H9 (cell line): ENCODE measurements around the gene PHF20. TPM values are rescaled to one million over a fixed set of nuclear protein-coding genes. Genes with fewer than 3 reads are reported as not detected.

ENCODE experiments used
- DNase-seq: peaks from one replicate; pipeline ENCODE4 v3.0.0-alpha.2; 2017
- H2AFZ ChIP-seq: one replicate; pipeline ENCODE4 v1.6.1; 2013; ENCODE audit warnings: mild to moderate bottlenecking, low read length, control low read depth, moderate library complexity
- H2AK5ac ChIP-seq: 2 replicates; pipeline ENCODE4 v1.6.1; 2013; ENCODE audit warnings: low read length, control low read depth, mixed read lengths; ENCODE audit not compliant: insufficient read length
- H2BK120ac ChIP-seq: one replicate; pipeline ENCODE4 v1.6.1; 2013; ENCODE audit warnings: low read depth, mild to moderate bottlenecking, low read length, control low read depth, inconsistent platforms; ENCODE audit not compliant: poor library complexity, severe bottlenecking
- H2BK12ac ChIP-seq: 2 replicates; pipeline ENCODE4 v1.6.1; 2013; ENCODE audit warnings: low read length, control low read depth, mixed read lengths, low read depth; ENCODE audit not compliant: insufficient read length
- H2BK15ac ChIP-seq: 2 replicates; pipeline ENCODE4 v1.6.1; 2013; ENCODE audit warnings: low read depth, low read length, control low read depth
- H2BK20ac ChIP-seq: one replicate; pipeline ENCODE4 v1.6.1; 2013; ENCODE audit warnings: low read depth, mild to moderate bottlenecking, low read length, control low read depth, inconsistent platforms; ENCODE audit not compliant: poor library complexity, severe bottlenecking
- H2BK5ac ChIP-seq: 2 replicates; pipeline ENCODE4 v1.6.1; 2013; ENCODE audit warnings: low read length, control low read depth, mixed read lengths; ENCODE audit not compliant: insufficient read length
- H3K14ac ChIP-seq: 2 replicates; pipeline ENCODE4 v1.6.1; 2013; ENCODE audit warnings: low read length, control low read depth; ENCODE audit not compliant: insufficient read depth
- H3K18ac ChIP-seq: 2 replicates; pipeline ENCODE4 v1.6.1; 2013; ENCODE audit warnings: low read depth, mild to moderate bottlenecking, mixed read lengths, low read length, control low read depth; ENCODE audit not compliant: insufficient read length
- H3K23ac ChIP-seq: 2 replicates; pipeline ENCODE4 v1.6.1; 2013; ENCODE audit warnings: low read length, control low read depth, mixed read lengths, low read depth; ENCODE audit not compliant: insufficient read length
- H3K23me2 ChIP-seq: 2 replicates; pipeline ENCODE4 v1.6.1; 2013; ENCODE audit warnings: low read depth, mild to moderate bottlenecking, mixed read lengths, low read length, control low read depth; ENCODE audit not compliant: insufficient read length, poor library complexity, severe bottlenecking
- H3K27ac ChIP-seq: 2 replicates; pipeline ENCODE4 v1.5.1; 2013; ENCODE audit warnings: low read length, control low read depth, mixed read lengths, low read depth; ENCODE audit not compliant: insufficient read length
- H3K27me3 ChIP-seq: 2 replicates; pipeline ENCODE4 v1.6.1; 2013; ENCODE audit warnings: low read length, control low read depth, inconsistent platforms; ENCODE audit not compliant: insufficient read depth
- H3K4ac ChIP-seq: 2 replicates; pipeline ENCODE4 v1.6.1; 2013; ENCODE audit warnings: low read depth, mild to moderate bottlenecking, control low read depth, inconsistent platforms, low read length, moderate library complexity
- H3K4me1 ChIP-seq: 2 replicates; pipeline ENCODE4 v1.6.1; 2013; ENCODE audit warnings: low read length, control low read depth, inconsistent platforms; ENCODE audit not compliant: insufficient read depth
- H3K4me2 ChIP-seq: 2 replicates; pipeline ENCODE4 v1.6.1; 2013; ENCODE audit warnings: low read length, control low read depth, mixed read lengths; ENCODE audit not compliant: insufficient read length, insufficient read depth
- H3K56ac ChIP-seq: 2 replicates; pipeline ENCODE4 v1.6.1; 2013; ENCODE audit warnings: low read depth, mild to moderate bottlenecking, mixed read lengths, low read length, control low read depth; ENCODE audit not compliant: insufficient read length
- H3K79me1 ChIP-seq: 2 replicates; pipeline ENCODE4 v1.6.1; 2013; ENCODE audit warnings: low read depth, mild to moderate bottlenecking, moderate library complexity, low read length, control low read depth, inconsistent platforms; ENCODE audit not compliant: insufficient read depth, poor library complexity, severe bottlenecking
- H3K79me2 ChIP-seq: 2 replicates; pipeline ENCODE4 v1.6.1; 2013; ENCODE audit warnings: low read length, control low read depth, inconsistent platforms; ENCODE audit not compliant: insufficient read depth
- H3K9ac ChIP-seq: 2 replicates; pipeline ENCODE4 v1.6.1; 2013; ENCODE audit warnings: low read length, control low read depth, mixed read lengths; ENCODE audit not compliant: insufficient read length; ENCODE audit errors: extremely low read depth
- H3K9me3 ChIP-seq: one replicate; pipeline ENCODE4 v1.6.1; 2013; ENCODE audit warnings: low read depth, low read length, inconsistent platforms; ENCODE audit not compliant: control insufficient read depth
- H3T11ph ChIP-seq: one replicate; pipeline ENCODE4 v1.6.1; 2013; ENCODE audit warnings: mild to moderate bottlenecking, low read length, control low read depth, inconsistent platforms
- H4K20me1 ChIP-seq: one replicate; pipeline ENCODE4 v1.6.1; 2013; ENCODE audit not compliant: control insufficient read depth, insufficient read length, insufficient read depth
- H4K5ac ChIP-seq: 2 replicates; pipeline ENCODE4 v1.6.1; 2013; ENCODE audit warnings: low read depth, mild to moderate bottlenecking, mixed read lengths, low read length, control low read depth; ENCODE audit not compliant: insufficient read length
- H4K8ac ChIP-seq: replicated peaks from 2 replicates; pipeline ENCODE4 v1.6.1; 2013; ENCODE audit warnings: low read length, control low read depth, mixed read lengths, low read depth; ENCODE audit not compliant: insufficient read length
- H4K91ac ChIP-seq: 2 replicates; pipeline ENCODE4 v1.6.1; 2013; ENCODE audit warnings: low read depth, mild to moderate bottlenecking, moderate library complexity, mixed read lengths, low read length, control low read depth; ENCODE audit not compliant: insufficient read length
- H3K27ac Mint-ChIP-seq, 3 experiments: 2 replicates in 2 of 3; 3 replicates in 1 of 3; pipeline ENCODE4 v1.8.0; 2020 to 2021; ENCODE audit warnings: mixed read lengths in 3 of 3, mild to moderate bottlenecking in 1 of 3, moderate library complexity in 1 of 3
- H3K27me3 Mint-ChIP-seq: 2 replicates; pipeline ENCODE4 v1.8.0; 2021; ENCODE audit warnings: low read depth, mild to moderate bottlenecking, moderate library complexity, mixed read lengths
- H3K36me3 Mint-ChIP-seq, 3 experiments: 2 replicates in 2 of 3; 3 replicates in 1 of 3; pipeline ENCODE4 v1.8.0; 2020 to 2021; ENCODE audit warnings: low read depth in 3 of 3, mixed read lengths in 3 of 3; ENCODE audit not compliant: insufficient read depth in 1 of 3
- H3K4me1 Mint-ChIP-seq, 2 experiments: 2 replicates each; pipeline ENCODE4 v1.8.0; 2020; ENCODE audit warnings: mixed read lengths in 2 of 2
- H3K4me3 Mint-ChIP-seq, 2 experiments: 2 replicates in 1 of 2; 3 replicates in 1 of 2; pipeline ENCODE4 v1.8.0; 2020 to 2021; ENCODE audit warnings: mild to moderate bottlenecking in 2 of 2, mixed read lengths in 2 of 2, moderate library complexity in 1 of 2
- H3K9me3 Mint-ChIP-seq, 2 experiments: 2 replicates in 1 of 2; 3 replicates in 1 of 2; pipeline ENCODE4 v1.8.0; 2020; ENCODE audit warnings: mild to moderate bottlenecking in 2 of 2, mixed read lengths in 2 of 2, moderate library complexity in 1 of 2
- CTCF ChIP-seq: fragments of 200-600 bp; sonication (generic); conservative IDR thresholded peaks from 3 replicates; pipeline ENCODE4 v1.8.0; 2021; ENCODE audit warnings: antibody characterized with exemption, mild to moderate bottlenecking
- WGBS: extraction: QIAGEN DNeasy Blood & Tissue Kit; methylation state at CpG from one replicate; pipeline ENCODE4 v1.1.7; 2013; ENCODE audit warnings: missing lambda C conversion rate, low lambda C conversion rate, mixed read lengths; ENCODE audit not compliant: insufficient read length; ENCODE audit errors: extremely low coverage; 5-methylcytosine and 5-hydroxymethylcytosine counted together
- total RNA-seq: library from RNA; stranded (reverse); gene quantifications from 2 replicates; pipeline ENCODE4 v1.2.1, GENCODE V29; 2021

PHF20 gene
- total RNA-seq, 1 experiment from 2014 or later: 50.3 TPM

GRCh38 chr20:35929301-35929700 is 157.5 kb downstream of the PHF20 start:
- H3K23ac ChIP-seq: no peak overlapping the region
- no CpG with 5 or more reads among the region's 2 CpGs for WGBS
- no peak overlapping the region for H2BK20ac ChIP-seq
- H3K27ac Mint-ChIP-seq: no peak overlapping the region; a peak in 1 of 7 replicates
- no peak overlapping the region for H3K9ac ChIP-seq
- H3K27ac ChIP-seq: no peak overlapping the region
- H3K9me3 ChIP-seq: no peaks in the 10 kb centered on the region
- no peak overlapping the region for H2BK5ac ChIP-seq
- no peak overlapping the region for H2AK5ac ChIP-seq
- no peak for DNase-seq
- no peak overlapping the region for H2BK120ac ChIP-seq
- no peak overlapping the region for H3K14ac ChIP-seq
- H4K5ac ChIP-seq: no peak overlapping the region
- no peak overlapping the region for H3K56ac ChIP-seq
- no peaks in the 10 kb centered on the region for H4K20me1 ChIP-seq
- no peaks in the 10 kb centered on the region for H3K23me2 ChIP-seq
- H3K79me1 ChIP-seq: no peaks in the 10 kb centered on the region
- no peak overlapping the region for H2BK15ac ChIP-seq
- no peak overlapping the region for H3K4me2 ChIP-seq
- no peak overlapping the region for H4K91ac ChIP-seq
- no peaks in the 10 kb centered on the region for H3K27me3 Mint-ChIP-seq
- no peak overlapping the region for H3K4ac ChIP-seq
- peaks cover 8% of the 10 kb centered on the region in 2 experiments for H3K4me1 Mint-ChIP-seq
- TF ChIP-seq CTCF: no peak
- H3K79me2 ChIP-seq: no peaks in the 10 kb centered on the region
- H3K27me3 ChIP-seq: no peaks in the 10 kb centered on the region
- peaks cover under 1% of the 10 kb centered on the region; the same call in 1 of the 2 replicates for H3K4me1 ChIP-seq
- no peak overlapping the region for H2BK12ac ChIP-seq
- no peak overlapping the region for H3K18ac ChIP-seq
- H4K8ac ChIP-seq: no peak overlapping the region
- no peak overlapping the region for H2AFZ ChIP-seq
- H3K9me3 Mint-ChIP-seq: no peaks in the 10 kb centered on the region
- H3K36me3 Mint-ChIP-seq: peaks cover 23 to 59% (median 51%) of the 10 kb centered on the region in 3 experiments; a peak in 6 of 7 replicates
- no peak overlapping the region for H3T11ph ChIP-seq
- H3K4me3 Mint-ChIP-seq: no peak overlapping the region
